GM12878 (cell line): Measurements from ENCODE around the gene PXMP4. TPM values are rescaled to one million over a fixed set of nuclear protein-coding genes. Genes with fewer than 3 reads are reported as not detected.

Experiments
- ATAC-seq: fragments of 200-7000 bp; cut with Tn5 transposase; 3 replicates; pipeline ENCODE4 v1.9.1; 2020; ENCODE audit warnings: mild to moderate bottlenecking, moderate library complexity
- BruUV-seq: library from RNA; stranded (reverse); fragments of 400-500 nt; replicated peaks from 2 replicates; lab custom pipeline; 2021; lab: Mats Ljungman, UMichigan
- CTCF ChIA-PET: fragments of 300-600 bp; sonication (Branson Sonifier 250); formaldehyde crosslinking; extraction: SDS; loops from one replicate; lab custom pipeline; 2021; ENCODE audit warnings: inconsistent platforms; lab: Yijun Ruan, JAX
- POLR2A ChIA-PET: fragments of 350-600 bp; formaldehyde crosslinking; extraction: SDS; loops from one replicate; lab custom pipeline; 2021; ENCODE audit warnings: inconsistent platforms; lab: Charles Lee
- RAD21 ChIA-PET: fragments of 300-600 bp; sonication (Branson Sonifier 250); formaldehyde crosslinking; loops from one replicate; lab custom pipeline; 2023; ENCODE audit warnings: antibody characterized with exemption; ENCODE audit not compliant: unreplicated experiment; lab: Charles Lee
- SMC1A ChIA-PET: fragments of 300-600 bp; sonication (Branson Sonifier 250); formaldehyde crosslinking; loops from one replicate; lab custom pipeline; 2023; ENCODE audit not compliant: unreplicated experiment, uncharacterized antibody; lab: Charles Lee
- DNase-seq: peaks from one replicate; pipeline ENCODE4 v3.0.0-alpha.2; 2011; ENCODE audit warnings: low read depth, low spot score
- FAIRE-seq: peaks from 3 replicates; lab custom pipeline; 2011; peaks lifted over from hg19 to GRCh38; lab: Jason Lieb, UNC
- H2AFZ ChIP-seq: 2 replicates; pipeline ENCODE4 v1.6.0; 2011; ENCODE audit warnings: low read depth, low read length, control low read depth; ENCODE audit not compliant: control insufficient read depth
- H3K27ac ChIP-seq: 2 replicates; pipeline ENCODE4 v1.5.1; 2011; ENCODE audit warnings: control low read depth; ENCODE audit not compliant: control insufficient read depth, insufficient read depth
- H3K27me3 ChIP-seq, 2 experiments: replicated peaks in 1 of 2; 2 replicates each; pipeline versions ENCODE4 v1.6.0 to v1.6.1; 2011; ENCODE audit warnings: low read length in 1 of 2; ENCODE audit not compliant: control insufficient read depth in 2 of 2, insufficient read depth in 2 of 2
- H3K36me3 ChIP-seq, 2 experiments: 2 replicates each; pipeline ENCODE4 v1.5.1; 2011; ENCODE audit warnings: low read length in 1 of 2; ENCODE audit not compliant: control insufficient read depth in 2 of 2, insufficient read depth in 2 of 2
- H3K4me1 ChIP-seq: 2 replicates; pipeline ENCODE4 v1.6.1; 2011; ENCODE audit warnings: mild to moderate bottlenecking, low read length, moderate library complexity, mixed read lengths; ENCODE audit not compliant: control insufficient read depth, insufficient read depth
- H3K4me2 ChIP-seq: 2 replicates; pipeline ENCODE4 v1.6.0; 2011; ENCODE audit warnings: control low read depth; ENCODE audit not compliant: control insufficient read depth, insufficient read depth
- H3K4me3 ChIP-seq: fragments of 200-600 bp; sonication (generic); 2 replicates; pipeline ENCODE4 v1.5.1; 2016
- H3K79me2 ChIP-seq: 2 replicates; pipeline ENCODE4 v1.6.0; 2011; ENCODE audit warnings: low read length; ENCODE audit not compliant: control insufficient read depth, insufficient read depth
- H3K9ac ChIP-seq: 2 replicates; pipeline ENCODE4 v1.8.0; 2011; ENCODE audit warnings: low read length, control low read depth, mixed read lengths; ENCODE audit not compliant: control insufficient read depth, insufficient read depth
- H3K9me3 ChIP-seq: replicated peaks from 3 replicates; pipeline ENCODE4 v1.5.1; 2011; ENCODE audit warnings: mild to moderate bottlenecking, low read length; ENCODE audit not compliant: control insufficient read depth, insufficient read depth
- H4K20me1 ChIP-seq: 2 replicates; pipeline ENCODE4 v1.6.0; 2011; ENCODE audit not compliant: control insufficient read depth, insufficient read depth
- ASH2L ChIP-seq: fragments of 300-600, 200-600 bp; sonication (generic); IDR thresholded peaks from 2 replicates; pipeline ENCODE4 v1.6.1; 2017; ENCODE audit warnings: low read depth, mild to moderate bottlenecking, borderline replicate concordance
- FOS ChIP-seq: IDR thresholded peaks from 3 replicates; pipeline ENCODE4 v1.6.1; 2011; ENCODE audit warnings: borderline replicate concordance; ENCODE audit not compliant: insufficient read length; ENCODE audit errors: extremely low read depth
- HCFC1 ChIP-seq: fragments of 150-350 bp; IDR thresholded peaks from 2 replicates; pipeline ENCODE4 v1.6.1; 2014; ENCODE audit warnings: low read length
- LARP7 ChIP-seq: fragments of 450-650 bp; IDR thresholded peaks from 2 replicates; pipeline ENCODE4 v1.6.1; 2017; ENCODE audit warnings: mild to moderate bottlenecking
- NR2C1 ChIP-seq: fragments of 450-650 bp; IDR thresholded peaks from 2 replicates; pipeline ENCODE4 v1.6.1; 2017; ENCODE audit warnings: antibody characterized with exemption, mild to moderate bottlenecking, moderate library complexity
- POLR2A ChIP-seq: IDR thresholded peaks from 2 replicates; pipeline ENCODE4 v1.6.1; 2011; ENCODE audit warnings: low read depth, mild to moderate bottlenecking, low read length
- SIN3A ChIP-seq: IDR thresholded peaks from 2 replicates; pipeline ENCODE4 v1.6.1; 2012; ENCODE audit warnings: low read depth, low read length, improper control_type of control experiment
- SREBF2 ChIP-seq: IDR thresholded peaks from 2 replicates; pipeline ENCODE4 v1.6.1; 2012; ENCODE audit warnings: mild to moderate bottlenecking, low read length
- YY1 ChIP-seq: IDR thresholded peaks from 2 replicates; pipeline ENCODE4 v1.6.1; 2011; ENCODE audit warnings: low read depth, mild to moderate bottlenecking, low read length
- WGBS: methylation state at CpG from one replicate; pipeline ENCODE4 v1.1.6; 2016; ENCODE audit warnings: low lambda C conversion rate; ENCODE audit not compliant: insufficient replicate concordance, insufficient coverage; ENCODE audit errors: missing lambda C conversion rate; 5-methylcytosine and 5-hydroxymethylcytosine counted together
- in situ Hi-C: fragments of 300-500 bp; cut with MboI; formaldehyde crosslinking; loops from 9 replicates; pipeline ENCODE4 v1.14.3; 2018; ENCODE audit warnings: mixed read lengths
- intact Hi-C: fragments of 100-400 bp; cut with micrococcal nuclease; formaldehyde crosslinking; loops from one replicate; pipeline ENCODE4 v1.14.2; 2022; ENCODE audit not compliant: unreplicated experiment
- polyA plus RNA-seq, 11 experiments: library from polyadenylated mRNA; depleted of rRNA in 4 of 11; unstranded in 6 of 11; stranded (reverse) in 5 of 11; fragments of >200 nt; fragmentation: Nextera tagmentation in 4 of 11; fragmentation: Illumina TruSeq in 1 of 11; extraction: Ambion mirVana in 4 of 11; extraction: Trizol in 1 of 11; gene quantifications; 1 replicate in 1 of 11; 2 replicates in 10 of 11; pipeline versions ENCODE4 v1.2.1 to v1.2.3, GENCODE V29; 2011 to 2016; ENCODE audit warnings: inconsistent platforms in 2 of 11, missing spikeins in 2 of 11, low read depth in 1 of 11
- total RNA-seq, 4 experiments: library from RNA; depleted of rRNA in 3 of 4; stranded (reverse); fragments of >200 nt in 3 of 4; fragmentation: Illumina TruSeq in 1 of 4; extraction: Trizol in 1 of 4; gene quantifications; 2 replicates each; pipeline versions ENCODE4 v1.2.1 to v1.2.3, GENCODE V29; 2013 to 2021
- TF ChIP-seq, protein P1 (sequence below): fragments of 450-650 bp; conservative IDR thresholded peaks from 2 replicates; pipeline ENCODE4 v1.6.1; 2017; ENCODE audit warnings: mild to moderate bottlenecking, moderate library complexity
- TF ChIP-seq, protein P2 (sequence below): fragments of 450-650 bp; IDR thresholded peaks from 2 replicates; pipeline ENCODE4 v1.6.1; 2014; ENCODE audit warnings: mild to moderate bottlenecking
- TF ChIP-seq, protein P3 (sequence below): IDR thresholded peaks from 2 replicates; pipeline ENCODE4 v1.6.1; 2012; ENCODE audit warnings: improper control_type of control experiment, low read depth, low read length; ENCODE audit not compliant: insufficient replicate concordance

The PXMP4 gene
- total and polyA plus RNA-seq, 10 of the 15 experiments (the other 5 are each of a cell fraction or from before 2014, with no cell fraction given): 3.6 to 19.2 (median 8.6) TPM

DNA sequence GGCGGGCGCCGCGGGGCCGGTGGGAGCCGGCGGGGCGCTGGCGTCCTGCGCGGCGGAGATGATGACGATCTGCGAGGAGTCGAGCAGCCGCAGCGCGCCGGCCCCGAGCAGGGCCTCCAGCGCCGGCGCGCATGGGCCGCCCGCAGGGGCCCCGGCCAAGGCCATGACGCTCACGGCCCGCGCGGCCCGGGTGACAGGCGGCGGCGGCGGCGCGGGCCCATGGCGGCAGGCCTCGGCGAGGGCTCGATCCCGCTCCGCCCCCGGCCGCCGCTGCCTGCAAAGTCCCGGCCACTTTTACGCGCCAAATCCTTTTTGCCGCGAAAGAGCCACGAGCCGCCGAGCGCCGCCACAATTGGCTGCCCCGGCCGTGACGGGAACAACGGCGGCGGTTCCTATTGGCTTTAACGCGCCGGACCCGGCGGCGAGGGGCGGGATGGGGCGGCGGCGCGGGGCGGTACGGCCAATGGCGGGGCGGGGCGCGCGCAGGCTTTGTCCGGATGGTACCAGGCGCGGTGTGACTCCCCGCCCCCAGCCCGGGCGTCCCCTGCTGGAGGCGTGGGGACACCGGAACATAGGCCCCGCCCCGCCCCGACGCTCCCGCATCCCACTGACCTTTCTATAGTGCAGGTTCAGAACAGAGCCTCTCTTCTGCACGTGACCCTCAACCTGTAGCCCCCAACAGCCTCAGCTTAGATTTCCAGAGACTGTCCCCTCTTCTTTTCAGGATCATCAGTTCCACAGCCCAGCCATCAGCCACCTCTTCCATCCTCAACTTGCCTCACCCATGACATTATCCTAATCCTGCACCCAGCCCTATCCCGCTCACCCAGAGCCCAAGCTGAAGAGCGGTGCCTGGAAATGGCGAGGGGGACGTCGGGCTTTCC, 33.8 kb downstream of the PXMP4 start, which contains the start of gene E2F1:
TSS of gene E2F1 (minus strand) at position 286 of the 884 bp plus-strand sequence. CDS start at position 165, 121 bp downstream.
- Histone ChIP-seq H3K4me3 (peak within 1 kb of the TSS; percentile 79), H3K27ac (peak within 1 kb of the TSS; percentile 88), H3K4me2 (peak within 1 kb of the TSS; percentile 90), H3K9ac (peak within 1 kb of the TSS; percentile 88), H3K79me2 (peaks cover 37% of the 10 kb centered on the region), H2AFZ (peak within 1 kb of the TSS; percentile 80), H4K20me1 (no peaks in the 10 kb centered on the region), H3K4me1 (peaks cover 33% of the 10 kb centered on the region), H3K9me3 (no peaks in the 10 kb centered on the region), H3K36me3 (no peaks in the 10 kb centered on the region), H3K27me3 (no peaks in the 10 kb centered on the region)
- in situ Hi-C loops (no loop called here), intact Hi-C loops (loop anchor here (1.0 to 10.0 kb wide), 4 partner anchors 46 to 308 kb away; partner anchors contain the start of genes CHMP4B and RALY)
- FAIRE-seq: peak; percentile 13
- BruUV-seq: no TSS peak
- peak; percentile 95 for ATAC-seq
- CTCF ChIA-PET: interaction anchor here (1.1 to 5.6 kb wide), 3 partner anchors 19 to 197 kb away, joined by 3 to 38 read pairs (median 5); partner anchors contain the start of gene ACTL10
- POLR2A ChIA-PET: interaction anchor here (1.1 to 1.7 kb wide), 5 partner anchors 14 to 46 kb away, joined by 3 to 7 read pairs (median 5); partner anchors contain the start of gene ZNF341
- RAD21 ChIA-PET: interaction anchor here (0.8 to 1.9 kb wide), 3 partner anchors 18 to 46 kb away, joined by 3 to 7 read pairs (median 4); partner anchors contain the start of gene PXMP4
- DNase-seq: peak; percentile 61
- SMC1A ChIA-PET: no interaction called here
- WGBS: 2% methylated on average over 68 of the region's 101 CpGs
- TF ChIP-seq HCFC1: no peak
- peak; percentile 10; the same call in 1 of the 2 replicates for TF ChIP-seq NR2C1
- peak; percentile 57; the same call in 1 of the 2 replicates for TF ChIP-seq POLR2A
- peak; percentile 42; the same call in 1 of the 2 replicates for TF ChIP-seq YY1
- TF ChIP-seq SIN3A: peak; percentile 94
- TF ChIP-seq, protein P1, sequence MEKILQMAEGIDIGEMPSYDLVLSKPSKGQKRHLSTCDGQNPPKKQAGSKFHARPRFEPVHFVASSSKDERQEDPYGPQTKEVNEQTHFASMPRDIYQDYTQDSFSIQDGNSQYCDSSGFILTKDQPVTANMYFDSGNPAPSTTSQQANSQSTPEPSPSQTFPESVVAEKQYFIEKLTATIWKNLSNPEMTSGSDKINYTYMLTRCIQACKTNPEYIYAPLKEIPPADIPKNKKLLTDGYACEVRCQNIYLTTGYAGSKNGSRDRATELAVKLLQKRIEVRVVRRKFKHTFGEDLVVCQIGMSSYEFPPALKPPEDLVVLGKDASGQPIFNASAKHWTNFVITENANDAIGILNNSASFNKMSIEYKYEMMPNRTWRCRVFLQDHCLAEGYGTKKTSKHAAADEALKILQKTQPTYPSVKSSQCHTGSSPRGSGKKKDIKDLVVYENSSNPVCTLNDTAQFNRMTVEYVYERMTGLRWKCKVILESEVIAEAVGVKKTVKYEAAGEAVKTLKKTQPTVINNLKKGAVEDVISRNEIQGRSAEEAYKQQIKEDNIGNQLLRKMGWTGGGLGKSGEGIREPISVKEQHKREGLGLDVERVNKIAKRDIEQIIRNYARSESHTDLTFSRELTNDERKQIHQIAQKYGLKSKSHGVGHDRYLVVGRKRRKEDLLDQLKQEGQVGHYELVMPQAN: peak; percentile 99
- no peak for TF ChIP-seq SREBF2
- TF ChIP-seq, protein P2, sequence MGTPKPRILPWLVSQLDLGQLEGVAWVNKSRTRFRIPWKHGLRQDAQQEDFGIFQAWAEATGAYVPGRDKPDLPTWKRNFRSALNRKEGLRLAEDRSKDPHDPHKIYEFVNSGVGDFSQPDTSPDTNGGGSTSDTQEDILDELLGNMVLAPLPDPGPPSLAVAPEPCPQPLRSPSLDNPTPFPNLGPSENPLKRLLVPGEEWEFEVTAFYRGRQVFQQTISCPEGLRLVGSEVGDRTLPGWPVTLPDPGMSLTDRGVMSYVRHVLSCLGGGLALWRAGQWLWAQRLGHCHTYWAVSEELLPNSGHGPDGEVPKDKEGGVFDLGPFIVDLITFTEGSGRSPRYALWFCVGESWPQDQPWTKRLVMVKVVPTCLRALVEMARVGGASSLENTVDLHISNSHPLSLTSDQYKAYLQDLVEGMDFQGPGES: peak; percentile 75
- TF ChIP-seq, protein P3, sequence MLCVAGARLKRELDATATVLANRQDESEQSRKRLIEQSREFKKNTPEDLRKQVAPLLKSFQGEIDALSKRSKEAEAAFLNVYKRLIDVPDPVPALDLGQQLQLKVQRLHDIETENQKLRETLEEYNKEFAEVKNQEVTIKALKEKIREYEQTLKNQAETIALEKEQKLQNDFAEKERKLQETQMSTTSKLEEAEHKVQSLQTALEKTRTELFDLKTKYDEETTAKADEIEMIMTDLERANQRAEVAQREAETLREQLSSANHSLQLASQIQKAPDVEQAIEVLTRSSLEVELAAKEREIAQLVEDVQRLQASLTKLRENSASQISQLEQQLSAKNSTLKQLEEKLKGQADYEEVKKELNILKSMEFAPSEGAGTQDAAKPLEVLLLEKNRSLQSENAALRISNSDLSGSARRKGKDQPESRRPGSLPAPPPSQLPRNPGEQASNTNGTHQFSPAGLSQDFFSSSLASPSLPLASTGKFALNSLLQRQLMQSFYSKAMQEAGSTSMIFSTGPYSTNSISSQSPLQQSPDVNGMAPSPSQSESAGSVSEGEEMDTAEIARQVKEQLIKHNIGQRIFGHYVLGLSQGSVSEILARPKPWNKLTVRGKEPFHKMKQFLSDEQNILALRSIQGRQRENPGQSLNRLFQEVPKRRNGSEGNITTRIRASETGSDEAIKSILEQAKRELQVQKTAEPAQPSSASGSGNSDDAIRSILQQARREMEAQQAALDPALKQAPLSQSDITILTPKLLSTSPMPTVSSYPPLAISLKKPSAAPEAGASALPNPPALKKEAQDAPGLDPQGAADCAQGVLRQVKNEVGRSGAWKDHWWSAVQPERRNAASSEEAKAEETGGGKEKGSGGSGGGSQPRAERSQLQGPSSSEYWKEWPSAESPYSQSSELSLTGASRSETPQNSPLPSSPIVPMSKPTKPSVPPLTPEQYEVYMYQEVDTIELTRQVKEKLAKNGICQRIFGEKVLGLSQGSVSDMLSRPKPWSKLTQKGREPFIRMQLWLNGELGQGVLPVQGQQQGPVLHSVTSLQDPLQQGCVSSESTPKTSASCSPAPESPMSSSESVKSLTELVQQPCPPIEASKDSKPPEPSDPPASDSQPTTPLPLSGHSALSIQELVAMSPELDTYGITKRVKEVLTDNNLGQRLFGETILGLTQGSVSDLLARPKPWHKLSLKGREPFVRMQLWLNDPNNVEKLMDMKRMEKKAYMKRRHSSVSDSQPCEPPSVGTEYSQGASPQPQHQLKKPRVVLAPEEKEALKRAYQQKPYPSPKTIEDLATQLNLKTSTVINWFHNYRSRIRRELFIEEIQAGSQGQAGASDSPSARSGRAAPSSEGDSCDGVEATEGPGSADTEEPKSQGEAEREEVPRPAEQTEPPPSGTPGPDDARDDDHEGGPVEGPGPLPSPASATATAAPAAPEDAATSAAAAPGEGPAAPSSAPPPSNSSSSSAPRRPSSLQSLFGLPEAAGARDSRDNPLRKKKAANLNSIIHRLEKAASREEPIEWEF: no peak
- TF ChIP-seq LARP7: peak; percentile 63; the same call in 1 of the 2 replicates
- TF ChIP-seq FOS: peak; percentile 36
- TF ChIP-seq ASH2L: no peak
